ENCODE data around the gene DDX39A. TPM values are rescaled to one million over a fixed set of nuclear protein-coding genes. Genes with fewer than 3 reads are reported as not detected.

DDX39A gene
- total RNA-seq (ENCODE audit: low replicate concordance) = 38.6 and 92.0 TPM in 2 replicates

GRCh38 chr19:14419106-14419813 is at the start of gene DDX39A:
TSS of gene DDX39A (minus strand) at chr19:14419341. CDS start at chr19:14413220, 6,121 bp downstream.
- Histone ChIP-seq H4K20me1 (ENCODE audit: low read depth) (peaks cover 46% of the 10 kb centered on the region), H3K9ac (peak within 1 kb of the TSS; percentile 45), H3K79me2 (ENCODE audit: low read depth) (peaks cover 46% of the 10 kb centered on the region), H3K4me3 (peak within 1 kb of the TSS; percentile 78), H2AFZ (replicated peaks) (peak within 1 kb of the TSS; percentile 77), H3K4me2 (peak within 1 kb of the TSS; percentile 84), H3K4me1 (peaks cover 13% of the 10 kb centered on the region), H3F3A (ENCODE audit: low read depth) (peaks cover 18% of the 10 kb centered on the region), H3K9me3 (ENCODE audit: low read depth) (no peaks in the 10 kb centered on the region), H3K27me3 (no peaks in the 10 kb centered on the region), H3K27ac (peak within 1 kb of the TSS; percentile 66), H3K36me3 (no peaks in the 10 kb centered on the region)
- H3K4me1 Mint-ChIP-seq = peaks cover 32% of the 10 kb centered on the region
- peak within 1 kb of the TSS; percentile 90 for H3K27ac Mint-ChIP-seq
- peak; percentile 99 for DNase-seq (ENCODE audit: low spot score)
- peak within 1 kb of the TSS; percentile 97 for H3K4me3 Mint-ChIP-seq
- TF ChIP-seq EZH2 (IDR thresholded peaks at IDR 0.05) (no peak), EZH2phosphoT487 (IDR thresholded peaks at IDR 0.05) (no peak)
- TF ChIP-seq, protein P1, sequence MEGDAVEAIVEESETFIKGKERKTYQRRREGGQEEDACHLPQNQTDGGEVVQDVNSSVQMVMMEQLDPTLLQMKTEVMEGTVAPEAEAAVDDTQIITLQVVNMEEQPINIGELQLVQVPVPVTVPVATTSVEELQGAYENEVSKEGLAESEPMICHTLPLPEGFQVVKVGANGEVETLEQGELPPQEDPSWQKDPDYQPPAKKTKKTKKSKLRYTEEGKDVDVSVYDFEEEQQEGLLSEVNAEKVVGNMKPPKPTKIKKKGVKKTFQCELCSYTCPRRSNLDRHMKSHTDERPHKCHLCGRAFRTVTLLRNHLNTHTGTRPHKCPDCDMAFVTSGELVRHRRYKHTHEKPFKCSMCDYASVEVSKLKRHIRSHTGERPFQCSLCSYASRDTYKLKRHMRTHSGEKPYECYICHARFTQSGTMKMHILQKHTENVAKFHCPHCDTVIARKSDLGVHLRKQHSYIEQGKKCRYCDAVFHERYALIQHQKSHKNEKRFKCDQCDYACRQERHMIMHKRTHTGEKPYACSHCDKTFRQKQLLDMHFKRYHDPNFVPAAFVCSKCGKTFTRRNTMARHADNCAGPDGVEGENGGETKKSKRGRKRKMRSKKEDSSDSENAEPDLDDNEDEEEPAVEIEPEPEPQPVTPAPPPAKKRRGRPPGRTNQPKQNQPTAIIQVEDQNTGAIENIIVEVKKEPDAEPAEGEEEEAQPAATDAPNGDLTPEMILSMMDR (IDR thresholded peaks at IDR 0.05) = no peak
- no peaks in the 10 kb centered on the region for H3K9me3 Mint-ChIP-seq
- H3K36me3 Mint-ChIP-seq = peaks cover 16% of the 10 kb centered on the region
- peaks cover 8% of the 10 kb centered on the region for H3K27me3 Mint-ChIP-seq (ENCODE audit: insufficient read depth, low read depth)

GRCh38 chr19:14467816-14468215 is 48.7 kb upstream of the DDX39A start:
- H3K4me2 ChIP-seq = no peak overlapping the region
- H3K27me3 ChIP-seq = peaks cover 4% of the 10 kb centered on the region
- H3K9ac ChIP-seq = no peak overlapping the region
- Mint-ChIP-seq H3K9me3 (no peaks in the 10 kb centered on the region), H3K36me3 (peaks cover 7% of the 10 kb centered on the region), H3K4me3 (no peak overlapping the region), H3K27ac (no peak overlapping the region), H3K4me1 (peaks cover 1% of the 10 kb centered on the region), H3K27me3 (ENCODE audit: insufficient read depth, low read depth) (peaks cover 2% of the 10 kb centered on the region)
- peaks cover 10% of the 10 kb centered on the region for H4K20me1 ChIP-seq (ENCODE audit: low read depth)
- no peaks in the 10 kb centered on the region for H3K79me2 ChIP-seq (ENCODE audit: low read depth)
- peaks cover 9% of the 10 kb centered on the region for H3F3A ChIP-seq (ENCODE audit: low read depth)
- no peak overlapping the region for H3K4me3 ChIP-seq
- no peak overlapping the region for H2AFZ ChIP-seq (replicated peaks)
- H3K36me3 ChIP-seq = no peaks in the 10 kb centered on the region
- DNase-seq (ENCODE audit: low spot score) = no peak
- no peak overlapping the region for H3K27ac ChIP-seq
- TF ChIP-seq EZH2phosphoT487 (IDR thresholded peaks at IDR 0.05) (no peak), EZH2 (IDR thresholded peaks at IDR 0.05) (no peak)
- TF ChIP-seq, protein P1 (IDR thresholded peaks at IDR 0.05) = no peak
- H3K9me3 ChIP-seq (ENCODE audit: low read depth) = no peaks in the 10 kb centered on the region
- peaks cover 5% of the 10 kb centered on the region for H3K4me1 ChIP-seq

DNA sequence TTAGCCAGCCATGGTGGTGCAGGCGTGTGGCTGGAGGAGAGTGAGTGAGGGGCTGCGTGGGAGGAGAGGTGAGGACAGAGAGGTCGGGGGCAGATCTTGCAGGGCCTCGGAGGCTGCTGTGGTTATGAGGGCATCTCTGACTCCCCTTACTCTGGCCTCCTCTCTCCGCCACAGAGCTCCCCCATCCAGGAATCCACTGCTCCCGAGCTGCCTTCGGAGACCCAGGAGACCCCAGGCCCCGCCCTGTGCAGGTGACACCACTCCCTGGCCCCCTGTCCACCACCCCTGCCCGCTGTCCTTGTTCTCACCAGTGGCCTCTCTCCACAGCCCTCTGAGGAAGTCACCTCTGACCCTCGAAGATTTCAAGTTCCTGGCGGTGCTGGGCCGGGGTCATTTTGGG is 48.2 kb upstream of the DDX39A start:
- Histone ChIP-seq H3K9ac (no peak overlapping the region), H3K4me2 (no peak overlapping the region), H3K4me1 (peaks cover under 1% of the 10 kb centered on the region), H3K27me3 (peaks cover under 1% of the 10 kb centered on the region), H3K36me3 (no peaks in the 10 kb centered on the region), H2AFZ (replicated peaks) (no peak overlapping the region), H3K4me3 (no peak overlapping the region), H3K79me2 (ENCODE audit: low read depth) (no peaks in the 10 kb centered on the region), H4K20me1 (ENCODE audit: low read depth) (peaks cover 10% of the 10 kb centered on the region), H3K9me3 (ENCODE audit: low read depth) (no peaks in the 10 kb centered on the region), H3F3A (ENCODE audit: low read depth) (peaks cover 7% of the 10 kb centered on the region), H3K27ac (no peak overlapping the region)
- peaks cover 7% of the 10 kb centered on the region for H3K36me3 Mint-ChIP-seq
- H3K9me3 Mint-ChIP-seq = no peaks in the 10 kb centered on the region
- no peak for TF ChIP-seq EZH2 (IDR thresholded peaks at IDR 0.05)
- no peak for TF ChIP-seq EZH2phosphoT487 (IDR thresholded peaks at IDR 0.05)
- TF ChIP-seq, protein P1 (IDR thresholded peaks at IDR 0.05) = no peak
- peaks cover 2% of the 10 kb centered on the region for H3K27me3 Mint-ChIP-seq (ENCODE audit: insufficient read depth, low read depth)
- no peak overlapping the region for H3K4me3 Mint-ChIP-seq
- H3K4me1 Mint-ChIP-seq = no peaks in the 10 kb centered on the region
- no peak overlapping the region for H3K27ac Mint-ChIP-seq
- DNase-seq (ENCODE audit: low spot score) = no peak

Measured in neural progenitor cell (in vitro differentiated cells).